Measurements from ENCODE around the gene PLK2.

- no peak for TF ChIP-seq POLR2AphosphoS5 (IDR thresholded peaks at IDR 0.05)
- TF ChIP-seq, protein P1, sequence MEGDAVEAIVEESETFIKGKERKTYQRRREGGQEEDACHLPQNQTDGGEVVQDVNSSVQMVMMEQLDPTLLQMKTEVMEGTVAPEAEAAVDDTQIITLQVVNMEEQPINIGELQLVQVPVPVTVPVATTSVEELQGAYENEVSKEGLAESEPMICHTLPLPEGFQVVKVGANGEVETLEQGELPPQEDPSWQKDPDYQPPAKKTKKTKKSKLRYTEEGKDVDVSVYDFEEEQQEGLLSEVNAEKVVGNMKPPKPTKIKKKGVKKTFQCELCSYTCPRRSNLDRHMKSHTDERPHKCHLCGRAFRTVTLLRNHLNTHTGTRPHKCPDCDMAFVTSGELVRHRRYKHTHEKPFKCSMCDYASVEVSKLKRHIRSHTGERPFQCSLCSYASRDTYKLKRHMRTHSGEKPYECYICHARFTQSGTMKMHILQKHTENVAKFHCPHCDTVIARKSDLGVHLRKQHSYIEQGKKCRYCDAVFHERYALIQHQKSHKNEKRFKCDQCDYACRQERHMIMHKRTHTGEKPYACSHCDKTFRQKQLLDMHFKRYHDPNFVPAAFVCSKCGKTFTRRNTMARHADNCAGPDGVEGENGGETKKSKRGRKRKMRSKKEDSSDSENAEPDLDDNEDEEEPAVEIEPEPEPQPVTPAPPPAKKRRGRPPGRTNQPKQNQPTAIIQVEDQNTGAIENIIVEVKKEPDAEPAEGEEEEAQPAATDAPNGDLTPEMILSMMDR (IDR thresholded peaks at IDR 0.05) = no peak
Observed at GRCh38 chr5:58486290-58486689, 26.4 kb upstream of the PLK2 start.

Measured in prostate gland (tissue), 2 donors.